ENCODE data around the gene VAPB.

DNA sequence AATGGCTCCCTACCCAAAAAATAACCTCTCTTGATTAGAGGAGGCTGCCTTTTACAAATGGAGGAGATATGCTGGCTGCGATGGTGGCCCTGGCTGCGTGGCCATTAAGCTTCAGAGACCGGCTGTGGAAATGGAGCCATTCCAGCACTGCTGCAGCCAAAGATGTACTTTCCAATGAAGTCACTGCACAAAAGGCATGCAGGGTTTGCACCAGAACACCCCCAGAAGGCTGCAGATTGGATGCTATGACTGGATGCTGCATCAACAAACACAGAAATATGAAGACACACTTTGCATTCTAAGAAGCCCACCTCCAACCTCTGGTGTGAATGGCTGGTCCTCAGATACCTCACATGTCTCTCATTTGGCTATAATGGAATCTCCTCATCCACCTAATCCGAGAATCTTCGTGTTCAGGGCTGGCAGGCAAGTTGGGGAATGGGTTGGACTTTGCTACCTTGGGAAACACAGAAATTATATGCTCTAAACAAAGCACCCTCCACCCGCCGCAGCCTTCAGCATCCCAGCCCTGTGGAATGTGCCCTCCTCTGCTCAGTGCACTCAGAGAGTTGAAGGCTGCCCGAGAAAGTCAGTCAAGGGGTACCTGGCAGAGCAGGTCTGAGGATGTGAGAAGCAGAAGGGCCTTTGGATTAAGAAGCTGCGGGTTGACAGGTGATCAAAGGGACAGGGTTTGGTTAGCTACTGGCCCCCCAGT is 90.9 kb downstream of the VAPB start:
- TF ChIP-seq EZH2 (IDR thresholded peaks at IDR 0.05; ENCODE audit: insufficient read depth, poor library complexity, severe bottlenecking) (no peak), EZH2phosphoT487 (IDR thresholded peaks at IDR 0.05; ENCODE audit: insufficient read depth, low read depth) (no peak)

All from GM23248 (cell line).